ENCODE data around the gene MCF2L2. TPM values are rescaled to one million over a fixed set of nuclear protein-coding genes. Genes with fewer than 3 reads are reported as not detected.
"Not testable (repeated sequence)": the region's sequence is repeated elsewhere in the genome, so short reads cannot be mapped to it uniquely, and the experiment has no call there.

MCF2L2 gene
- total and polyA plus RNA-seq, 9 donors = 0.09 to 0.56 (median 0.24) TPM

- no CpG with 5 or more reads among the region's 7 CpGs for WGBS (ENCODE audit: insufficient coverage)
- no peaks in the 10 kb centered on the region for H3K9me3 ChIP-seq (replicated peaks; ENCODE audit: control insufficient read depth, low read depth, low read length)
- H3K27me3 ChIP-seq (ENCODE audit: control insufficient read depth, insufficient read depth, low read length) = peaks cover 45% of the 10 kb centered on the region
Measured at GRCh38 chr3:183182073-183182472, 246.3 kb downstream of the MCF2L2 start.

DNA sequence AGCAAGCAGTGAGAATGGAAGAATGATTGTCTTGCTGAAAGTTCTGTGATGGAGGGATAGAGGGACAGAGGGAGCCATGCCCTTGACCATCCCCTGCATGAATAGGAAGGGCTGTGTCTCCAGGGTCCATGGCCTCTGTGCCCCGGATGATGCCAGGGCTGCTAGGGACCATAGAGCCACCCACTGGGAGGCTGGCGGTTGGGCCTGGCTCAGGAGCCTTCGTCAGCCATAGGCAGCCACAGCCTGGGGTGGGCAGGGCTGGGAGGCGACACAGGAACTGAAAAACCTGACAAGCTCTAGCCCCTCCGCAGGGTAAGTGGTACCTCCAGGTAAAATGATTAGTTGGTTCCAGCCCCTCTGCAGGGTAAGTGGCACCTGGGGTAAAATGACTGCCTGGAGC, 246.8 kb downstream of the MCF2L2 start:
- H3K27me3 ChIP-seq (ENCODE audit: control insufficient read depth, insufficient read depth, low read length) = peaks cover 49% of the 10 kb centered on the region
- no peak overlapping the region for H3K27ac ChIP-seq (ENCODE audit: low read length)
- peaks cover 13% of the 10 kb centered on the region for H3K4me1 ChIP-seq (ENCODE audit: control insufficient read depth, insufficient read depth, low read length)
- no peak for DNase-seq
- no peaks in the 10 kb centered on the region for H3K9me3 ChIP-seq (replicated peaks; ENCODE audit: control insufficient read depth, low read depth, low read length)
- H3K36me3 ChIP-seq (ENCODE audit: control insufficient read depth, insufficient read depth, low read length) = no peaks in the 10 kb centered on the region
- H3K4me3 ChIP-seq (ENCODE audit: low read length) = no peak overlapping the region
- WGBS (ENCODE audit: insufficient coverage) = 90% methylated on average over 5 of the region's 5 CpGs

More at GRCh38 chr3:183182073-183182472, 246.3 kb downstream of the MCF2L2 start:
- Histone ChIP-seq H3K27ac (ENCODE audit: low read length) (no peak overlapping the region), H3K36me3 (ENCODE audit: control insufficient read depth, insufficient read depth, low read length) (no peaks in the 10 kb centered on the region), H3K4me3 (ENCODE audit: low read length) (no peak overlapping the region), H3K4me1 (ENCODE audit: control insufficient read depth, insufficient read depth, low read length) (peaks cover 13% of the 10 kb centered on the region)
- no peak for DNase-seq

GRCh38 chr3:183180784-183181295, 247.6 kb downstream of the MCF2L2 start:
- no peaks in the 10 kb centered on the region for H3K36me3 ChIP-seq (ENCODE audit: control insufficient read depth, insufficient read depth, low read length)
- H3K27ac ChIP-seq (ENCODE audit: low read length) = no peak overlapping the region
- WGBS (ENCODE audit: insufficient coverage) = 60% methylated on average over 10 of the region's 11 CpGs
- H3K4me1 ChIP-seq (ENCODE audit: control insufficient read depth, insufficient read depth, low read length) = peaks cover 13% of the 10 kb centered on the region
- DNase-seq = no peak
- no peak overlapping the region for H3K4me3 ChIP-seq (ENCODE audit: low read length)
- H3K27me3 ChIP-seq (ENCODE audit: control insufficient read depth, insufficient read depth, low read length) = peaks cover 56% of the 10 kb centered on the region
- no peaks in the 10 kb centered on the region for H3K9me3 ChIP-seq (replicated peaks; ENCODE audit: control insufficient read depth, low read depth, low read length)

DNA sequence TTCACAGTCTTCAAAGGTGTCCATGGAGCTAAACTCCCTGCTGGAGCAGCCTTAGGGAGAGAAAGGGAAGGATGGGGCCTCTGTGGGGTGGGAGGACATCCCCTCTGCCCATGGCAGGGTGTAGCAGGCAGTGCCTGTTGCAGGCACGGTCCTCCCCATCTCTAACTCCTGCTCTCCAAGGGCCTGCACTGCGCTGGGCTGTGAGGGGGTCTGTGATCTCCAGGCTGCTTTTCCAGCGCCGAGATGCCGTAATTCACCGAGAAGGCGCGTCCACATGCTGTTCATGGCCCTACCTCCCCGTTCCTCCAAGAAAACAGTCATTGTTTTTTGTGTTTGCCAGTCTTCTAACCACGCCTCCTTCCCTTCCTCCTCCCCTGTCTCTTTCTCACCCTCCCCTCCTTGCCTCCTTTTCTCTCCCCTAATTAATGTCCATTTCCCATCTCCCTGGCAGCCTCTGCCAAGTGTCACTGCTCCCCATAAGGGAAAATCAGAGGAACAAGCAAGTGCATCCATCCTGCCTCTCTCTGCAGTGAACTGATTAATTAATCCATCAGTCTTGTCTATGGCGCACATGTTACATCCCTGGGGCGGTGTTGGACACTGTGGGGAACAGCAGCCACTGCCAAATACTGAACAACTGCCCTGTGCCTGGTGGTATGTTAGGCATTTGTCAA, 248.2 kb downstream of the MCF2L2 start:
- peaks cover 13% of the 10 kb centered on the region for H3K4me1 ChIP-seq (ENCODE audit: control insufficient read depth, insufficient read depth, low read length)
- 22% methylated on average over 11 of the region's 12 CpGs for WGBS (ENCODE audit: insufficient coverage)
- DNase-seq = peak; percentile 16
- no peak overlapping the region for H3K4me3 ChIP-seq (ENCODE audit: low read length)
- H3K9me3 ChIP-seq (replicated peaks; ENCODE audit: control insufficient read depth, low read depth, low read length) = no peaks in the 10 kb centered on the region
- no peak overlapping the region for H3K27ac ChIP-seq (ENCODE audit: low read length)
- H3K36me3 ChIP-seq (ENCODE audit: control insufficient read depth, insufficient read depth, low read length) = no peaks in the 10 kb centered on the region
- peaks cover 60% of the 10 kb centered on the region for H3K27me3 ChIP-seq (ENCODE audit: control insufficient read depth, insufficient read depth, low read length)

DNA sequence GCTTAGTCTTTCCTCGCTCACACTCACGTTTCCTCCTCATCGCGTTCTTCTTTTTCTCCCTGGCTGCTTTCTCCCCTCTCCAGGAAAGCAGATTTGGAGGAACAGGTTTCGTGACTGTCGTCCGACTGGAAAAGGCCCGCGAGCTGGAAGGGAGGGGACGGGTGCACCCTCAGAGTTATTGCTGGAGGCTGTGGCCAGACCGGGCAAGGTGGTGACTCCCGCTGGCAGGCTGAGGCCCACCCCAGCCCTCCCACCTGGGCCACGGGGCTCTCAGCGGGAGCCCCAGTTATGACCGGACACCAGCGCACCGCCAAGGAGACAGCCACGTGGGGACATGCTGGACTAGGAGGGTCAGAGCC, 248.9 kb downstream of the MCF2L2 start:
- H3K36me3 ChIP-seq (ENCODE audit: control insufficient read depth, insufficient read depth, low read length); H3K9me3 ChIP-seq (replicated peaks; ENCODE audit: control insufficient read depth, low read depth, low read length); DNase-seq; H3K27ac ChIP-seq (ENCODE audit: low read length): not testable (repeated sequence)
- Histone ChIP-seq H3K4me1 (ENCODE audit: control insufficient read depth, insufficient read depth, low read length) (peaks cover 13% of the 10 kb centered on the region), H3K27me3 (ENCODE audit: control insufficient read depth, insufficient read depth, low read length) (peaks cover 64% of the 10 kb centered on the region), H3K4me3 (ENCODE audit: low read length) (peak overlapping the region; percentile 48)
- WGBS (ENCODE audit: insufficient coverage) = 2% methylated on average over 13 of the region's 18 CpGs

GRCh38 chr3:183178833-183179549, 249.4 kb downstream of the MCF2L2 start:
- H3K27me3 ChIP-seq (ENCODE audit: control insufficient read depth, insufficient read depth, low read length) = peaks cover 64% of the 10 kb centered on the region

GRCh38 chr3:183178512-183178832, 249.9 kb downstream of the MCF2L2 start:
- Histone ChIP-seq H3K4me1 (ENCODE audit: control insufficient read depth, insufficient read depth, low read length) (peaks cover 13% of the 10 kb centered on the region), H3K27me3 (ENCODE audit: control insufficient read depth, insufficient read depth, low read length) (peaks cover 64% of the 10 kb centered on the region), H3K27ac (ENCODE audit: low read length) (no peak overlapping the region), H3K9me3 (replicated peaks; ENCODE audit: control insufficient read depth, low read depth, low read length) (no peaks in the 10 kb centered on the region), H3K36me3 (ENCODE audit: control insufficient read depth, insufficient read depth, low read length) (no peaks in the 10 kb centered on the region), H3K4me3 (ENCODE audit: low read length) (peak overlapping the region; percentile 48)
- DNase-seq = no peak
- WGBS (ENCODE audit: insufficient coverage) = 9% methylated on average over 6 of the region's 6 CpGs

More at GRCh38 chr3:183178833-183179549, 249.4 kb downstream of the MCF2L2 start:
- Histone ChIP-seq H3K36me3 (ENCODE audit: control insufficient read depth, insufficient read depth, low read length) (no peaks in the 10 kb centered on the region), H3K27ac (ENCODE audit: low read length) (no peak overlapping the region), H3K9me3 (replicated peaks; ENCODE audit: control insufficient read depth, low read depth, low read length) (no peaks in the 10 kb centered on the region), H3K4me1 (ENCODE audit: control insufficient read depth, insufficient read depth, low read length) (peaks cover 13% of the 10 kb centered on the region), H3K4me3 (ENCODE audit: low read length) (peak overlapping the region; percentile 48)
- WGBS (ENCODE audit: insufficient coverage) = under 1% methylated on average over 63 of the region's 68 CpGs
- peak; percentile 30 for DNase-seq

GRCh38 chr3:183172051-183172639, 256.3 kb downstream of the MCF2L2 start:
- H3K4me3 ChIP-seq (ENCODE audit: low read length) = no peak overlapping the region
- no peak for DNase-seq
- no peaks in the 10 kb centered on the region for H3K4me1 ChIP-seq (ENCODE audit: control insufficient read depth, insufficient read depth, low read length)
- H3K27ac ChIP-seq (ENCODE audit: low read length) = no peak overlapping the region
- H3K27me3 ChIP-seq (ENCODE audit: control insufficient read depth, insufficient read depth, low read length) = peaks cover 20% of the 10 kb centered on the region
- no peaks in the 10 kb centered on the region for H3K36me3 ChIP-seq (ENCODE audit: control insufficient read depth, insufficient read depth, low read length)
- H3K9me3 ChIP-seq (replicated peaks; ENCODE audit: control insufficient read depth, low read depth, low read length) = no peaks in the 10 kb centered on the region
- WGBS (ENCODE audit: insufficient coverage) = no CpG with 5 or more reads among the region's 5 CpGs

GRCh38 chr3:183167975-183168374, 260.4 kb downstream of the MCF2L2 start:
- H3K4me3 ChIP-seq (ENCODE audit: low read length); H3K36me3 ChIP-seq (ENCODE audit: control insufficient read depth, insufficient read depth, low read length); DNase-seq; H3K4me1 ChIP-seq (ENCODE audit: control insufficient read depth, insufficient read depth, low read length); H3K9me3 ChIP-seq (replicated peaks; ENCODE audit: control insufficient read depth, low read depth, low read length); H3K27ac ChIP-seq (ENCODE audit: low read length): not testable (repeated sequence)
- no CpG with 5 or more reads among the region's 1 CpG for WGBS (ENCODE audit: insufficient coverage)
- H3K27me3 ChIP-seq (ENCODE audit: control insufficient read depth, insufficient read depth, low read length) = peaks cover 11% of the 10 kb centered on the region

GRCh38 chr3:183163563-183163962, 264.9 kb downstream of the MCF2L2 start:
- Histone ChIP-seq H3K27me3 (ENCODE audit: control insufficient read depth, insufficient read depth, low read length) (peaks cover 29% of the 10 kb centered on the region), H3K27ac (ENCODE audit: low read length) (no peak overlapping the region), H3K4me1 (ENCODE audit: control insufficient read depth, insufficient read depth, low read length) (peaks cover 7% of the 10 kb centered on the region), H3K36me3 (ENCODE audit: control insufficient read depth, insufficient read depth, low read length) (no peaks in the 10 kb centered on the region), H3K9me3 (replicated peaks; ENCODE audit: control insufficient read depth, low read depth, low read length) (no peaks in the 10 kb centered on the region), H3K4me3 (ENCODE audit: low read length) (no peak overlapping the region)
- WGBS (ENCODE audit: insufficient coverage) = 72% methylated on average over 18 of the region's 25 CpGs
- DNase-seq = no peak
